Measurements from ENCODE around the gene SEC14L5.

- no peak for TF ChIP-seq CTCF (IDR thresholded peaks at IDR 0.05; ENCODE audit: low read depth, low read length, poor library complexity, severe bottlenecking)
- TF ChIP-seq EZH2phosphoT487 (IDR thresholded peaks at IDR 0.05; ENCODE audit: borderline replicate concordance, low read length), result no peak
Measured at GRCh38 chr16:5011637-5012036, 53.5 kb downstream of the SEC14L5 start.

Measured in DOHH2 (cell line).